GM19099 (cell line): ENCODE results near the gene SLC6A7.

Source experiments
- POLR2A ChIP-seq: IDR thresholded peaks from 3 replicates; pipeline ENCODE4 v1.6.1; 2011; ENCODE audit warnings: low read depth; ENCODE audit not compliant: insufficient read length; ENCODE audit errors: extremely low read depth

The SLC6A7 gene

GRCh38 chr5:150246835-150247234 lies 57.0 kb downstream of the SLC6A7 start:
- TF ChIP-seq POLR2A, result no peak

GRCh38 chr5:150247726-150248125 lies 57.9 kb downstream of the SLC6A7 start:
- TF ChIP-seq POLR2A, result no peak

- no peak for TF ChIP-seq POLR2A
These were observed 59.1 kb downstream of the SLC6A7 start for GRCh38 chr5:150248946-150249345.

- no peak for TF ChIP-seq POLR2A
These were observed 59.9 kb downstream of the SLC6A7 start for GRCh38 chr5:150249744-150250143.

GRCh38 chr5:150251504-150251903 lies 61.6 kb downstream of the SLC6A7 start:
- TF ChIP-seq POLR2A, result no peak

GRCh38 chr5:150252489-150252888 lies 62.6 kb downstream of the SLC6A7 start:
- TF ChIP-seq POLR2A, result no peak

GRCh38 chr5:150253416-150254208 lies 63.8 kb downstream of the SLC6A7 start:
- TF ChIP-seq POLR2A, result no peak

GRCh38 chr5:150254363-150254762 lies 64.5 kb downstream of the SLC6A7 start:
- no peak for TF ChIP-seq POLR2A

GRCh38 chr5:150254774-150255173 lies 64.9 kb downstream of the SLC6A7 start:
- TF ChIP-seq POLR2A, result no peak

GRCh38 chr5:150255659-150256409 lies 66.0 kb downstream of the SLC6A7 start:
- TF ChIP-seq POLR2A, result no peak

GRCh38 chr5:150256410-150257064 lies 66.7 kb downstream of the SLC6A7 start:
- TF ChIP-seq POLR2A, result no peak

GRCh38 chr5:150257424-150257823 lies 67.6 kb downstream of the SLC6A7 start:
- no peak for TF ChIP-seq POLR2A

- TF ChIP-seq POLR2A, result no peak
These were observed 68.3 kb downstream of the SLC6A7 start for GRCh38 chr5:150258130-150258529.
